IMR-90 (cell line): Measurements from ENCODE around the gene MAPK8IP3. TPM values are rescaled to one million over a fixed set of nuclear protein-coding genes. Genes with fewer than 3 reads are reported as not detected.

Experiments used
- ATAC-seq: fragments of 200-7000 bp; cut with Tn5 transposase; 2 replicates; pipeline ENCODE4 v1.9.1; 2020; ENCODE audit warnings: low read depth, mild to moderate bottlenecking, moderate library complexity
- BruUV-seq: library from RNA; stranded (reverse); fragments of 400-500 nt; replicated peaks from 2 replicates; lab custom pipeline; 2021; lab: Mats Ljungman, UMichigan
- CTCF ChIA-PET: fragments of 300-600 bp; formaldehyde crosslinking; extraction: SDS; loops from one replicate; lab custom pipeline; 2021; ENCODE audit warnings: antibody characterized with exemption; lab: Yijun Ruan, JAX
- POLR2A ChIA-PET: fragments of 300-600 bp; sonication (Branson Sonifier 250); formaldehyde crosslinking; loops from one replicate; lab custom pipeline; 2022; ENCODE audit warnings: antibody characterized with exemption; ENCODE audit not compliant: unreplicated experiment; lab: Charles Lee
- DNase-seq: peaks from one replicate; pipeline ENCODE4 v3.0.0; 2013
- H2AFZ ChIP-seq: replicated peaks from 2 replicates; pipeline ENCODE3; 2013; ENCODE audit warnings: low read length, mild to moderate bottlenecking; ENCODE audit not compliant: poor library complexity
- H2AK5ac ChIP-seq: 2 replicates; pipeline ENCODE4 v1.6.1; 2013; ENCODE audit warnings: low read depth, low read length, inconsistent platforms
- H2AK9ac ChIP-seq: replicated peaks from 2 replicates; pipeline ENCODE3; 2013; ENCODE audit warnings: mild to moderate bottlenecking, low read depth, low read length, moderate library complexity; ENCODE audit not compliant: poor library complexity
- H2BK120ac ChIP-seq: 2 replicates; pipeline ENCODE4 v1.6.1; 2013; ENCODE audit warnings: low read depth, low read length, inconsistent platforms
- H2BK15ac ChIP-seq: 3 replicates; pipeline ENCODE4 v1.6.1; 2013; ENCODE audit warnings: low read depth, low read length, inconsistent platforms
- H2BK20ac ChIP-seq: 2 replicates; pipeline ENCODE4 v1.6.1; 2013; ENCODE audit warnings: low read depth, mild to moderate bottlenecking, inconsistent platforms, low read length, moderate library complexity
- H2BK5ac ChIP-seq: 2 replicates; pipeline ENCODE4 v1.6.1; 2013; ENCODE audit warnings: mild to moderate bottlenecking, low read depth, low read length, inconsistent platforms; ENCODE audit not compliant: poor library complexity, severe bottlenecking
- H3K14ac ChIP-seq: replicated peaks from 2 replicates; pipeline ENCODE4 v1.6.1; 2013; ENCODE audit warnings: low read depth, low read length, inconsistent platforms
- H3K18ac ChIP-seq: 2 replicates; pipeline ENCODE4 v1.6.1; 2013; ENCODE audit warnings: low read depth, low read length, control low read depth
- H3K23ac ChIP-seq: 2 replicates; pipeline ENCODE4 v1.6.1; 2013; ENCODE audit warnings: low read depth, low read length, inconsistent platforms
- H3K27ac ChIP-seq: 2 replicates; pipeline ENCODE4 v1.5.1; 2013; ENCODE audit warnings: mild to moderate bottlenecking, control low read depth, low read length; ENCODE audit not compliant: insufficient read depth
- H3K27me3 ChIP-seq: 2 replicates; pipeline ENCODE4 v1.6.1; 2013; ENCODE audit warnings: low read length; ENCODE audit not compliant: control insufficient read depth, insufficient read depth
- H3K36me3 ChIP-seq: 2 replicates; pipeline ENCODE4 v1.6.1; 2013; ENCODE audit warnings: low read length, mixed read lengths; ENCODE audit not compliant: control insufficient read depth, insufficient read depth
- H3K4ac ChIP-seq: 2 replicates; pipeline ENCODE4 v1.6.1; 2013; ENCODE audit warnings: low read depth, low read length, inconsistent platforms
- H3K4me1 ChIP-seq: 2 replicates; pipeline ENCODE4 v1.6.1; 2013; ENCODE audit warnings: low read length, mixed read lengths; ENCODE audit not compliant: control insufficient read depth, insufficient read depth
- H3K4me2 ChIP-seq: 2 replicates; pipeline ENCODE4 v1.6.1; 2013; ENCODE audit warnings: low read depth, mild to moderate bottlenecking, control low read depth, low read length, moderate library complexity
- H3K4me3 ChIP-seq: 2 replicates; pipeline ENCODE4 v1.5.1; 2013; ENCODE audit warnings: low read depth, mild to moderate bottlenecking, control low read depth, low read length, moderate library complexity; ENCODE audit not compliant: insufficient read depth
- H3K56ac ChIP-seq: 2 replicates; pipeline ENCODE4 v1.6.1; 2013; ENCODE audit warnings: low read length, inconsistent platforms; ENCODE audit not compliant: insufficient read depth; ENCODE audit errors: extremely low read depth
- H3K79me1 ChIP-seq, 2 experiments: 2 replicates each; pipeline ENCODE4 v1.6.1; 2013; ENCODE audit warnings: low read length in 2 of 2, inconsistent platforms in 1 of 2, low read depth in 1 of 2
- H3K9ac ChIP-seq: 2 replicates; pipeline ENCODE4 v1.6.1; 2013; ENCODE audit warnings: low read depth, low read length, control low read depth
- H3K9me1 ChIP-seq: 2 replicates; pipeline ENCODE4 v1.6.1; 2013; ENCODE audit warnings: low read length, inconsistent platforms; ENCODE audit not compliant: insufficient read depth
- H3K9me3 ChIP-seq: 2 replicates; pipeline ENCODE4 v1.6.1; 2013; ENCODE audit warnings: low read length; ENCODE audit not compliant: control insufficient read depth, insufficient read depth
- H4K20me1 ChIP-seq: 2 replicates; pipeline ENCODE4 v1.6.1; 2013; ENCODE audit warnings: low read length, inconsistent platforms; ENCODE audit not compliant: insufficient read depth
- H4K5ac ChIP-seq: 2 replicates; pipeline ENCODE4 v1.6.1; 2013; ENCODE audit warnings: mild to moderate bottlenecking, low read depth, low read length, control low read depth
- H4K8ac ChIP-seq, 2 experiments: 2 replicates each; pipeline ENCODE4 v1.6.1; 2013; ENCODE audit warnings: low read depth in 2 of 2, low read length in 2 of 2, control low read depth in 1 of 2, inconsistent platforms in 1 of 2
- H4K91ac ChIP-seq: 2 replicates; pipeline ENCODE4 v1.6.1; 2013; ENCODE audit warnings: low read depth, low read length, inconsistent platforms; ENCODE audit not compliant: insufficient read depth
- BHLHE40 ChIP-seq: fragments of 150-350 bp; IDR thresholded peaks from 2 replicates; pipeline ENCODE4 v1.6.1; 2016; ENCODE audit warnings: mild to moderate bottlenecking, low read depth, low read length
- CHD1 ChIP-seq: IDR thresholded peaks from 2 replicates; pipeline ENCODE4 v1.6.1; 2012; ENCODE audit warnings: low read depth, low read length, improper control_type of control experiment
- FOS ChIP-seq: fragments of 150-350 bp; IDR thresholded peaks from 2 replicates; pipeline ENCODE4 v1.6.1; 2016; ENCODE audit warnings: low read depth, low read length
- MAFK ChIP-seq: IDR thresholded peaks from 2 replicates; pipeline ENCODE4 v1.6.1; 2012; ENCODE audit warnings: low read depth, low read length, improper control_type of control experiment
- MAZ ChIP-seq: IDR thresholded peaks from 2 replicates; pipeline ENCODE4 v1.6.1; 2012; ENCODE audit warnings: low read depth, mild to moderate bottlenecking, low read length, improper control_type of control experiment, moderate library complexity, borderline replicate concordance
- MXI1 ChIP-seq: IDR thresholded peaks from 2 replicates; pipeline ENCODE4 v1.6.1; 2012; ENCODE audit warnings: low read depth, mild to moderate bottlenecking, low read length, moderate library complexity, borderline replicate concordance
- NFE2L2 ChIP-seq: fragments of 150-350 bp; IDR thresholded peaks from 2 replicates; pipeline ENCODE4 v1.6.1; 2016; ENCODE audit warnings: low read depth, mild to moderate bottlenecking, low read length
- POLR2A ChIP-seq: IDR thresholded peaks from 2 replicates; pipeline ENCODE4 v1.6.1; 2012; ENCODE audit warnings: mild to moderate bottlenecking, low read depth, low read length
- RAD21 ChIP-seq: IDR thresholded peaks from 2 replicates; pipeline ENCODE4 v1.6.1; 2012; ENCODE audit warnings: low read length, improper control_type of control experiment
- RFX5 ChIP-seq: IDR thresholded peaks from 2 replicates; pipeline ENCODE4 v1.8.0; 2012; ENCODE audit warnings: low read depth, mild to moderate bottlenecking, low read length, moderate library complexity
- SMC3 ChIP-seq: fragments of 150-350 bp; IDR thresholded peaks from 2 replicates; pipeline ENCODE4 v1.6.1; 2016; ENCODE audit warnings: low read depth, mild to moderate bottlenecking, antibody characterized with exemption, low read length, moderate library complexity
- USF2 ChIP-seq: fragments of 150-350 bp; IDR thresholded peaks from 2 replicates; pipeline ENCODE4 v1.6.1; 2017; ENCODE audit warnings: mild to moderate bottlenecking, antibody characterized with exemption, low read length, low read depth
- WGBS, 2 experiments: methylation state at CpG; one replicate each; pipeline versions ENCODE4 v1.1.5 to v1.1.7; 2013; ENCODE audit warnings: missing lambda C conversion rate in 2 of 2; ENCODE audit not compliant: insufficient read length in 1 of 2; ENCODE audit errors: extremely low coverage in 2 of 2; 5-methylcytosine and 5-hydroxymethylcytosine counted together
- dilution Hi-C: fragments of 300-500 bp; cut with HindIII; formaldehyde crosslinking; loops from one replicate; pipeline ENCODE4 v1.14.3; 2018; ENCODE audit warnings: low sequenced_read_pairs; ENCODE audit not compliant: unreplicated experiment
- in situ Hi-C: fragments of 300-500 bp; cut with MboI; formaldehyde crosslinking; loops from 3 replicates; pipeline ENCODE4 v1.14.3; 2019; ENCODE audit warnings: low sequenced_read_pairs, inconsistent platforms, mixed read lengths
- intact Hi-C: fragments of 100-400 bp; cut with micrococcal nuclease; formaldehyde crosslinking; loops from 2 replicates; pipeline ENCODE4 v1.10.0; 2022
- polyA plus RNA-seq, 3 experiments: library from polyadenylated mRNA; depleted of rRNA; stranded (reverse); fragments of >200 nt; gene quantifications; 2 replicates each; pipeline ENCODE4 v1.2.3, GENCODE V29; 2012; ENCODE audit warnings: low replicate concordance in 1 of 3
- total RNA-seq: library from RNA; depleted of rRNA; stranded (reverse); fragments of >200 nt; gene quantifications from 2 replicates; pipeline ENCODE4 v1.2.3, GENCODE V29; 2012
- TF ChIP-seq, protein P1 (sequence below): conservative IDR thresholded peaks from 2 replicates; pipeline ENCODE4 v1.5.1; 2012; ENCODE audit warnings: mild to moderate bottlenecking, low read depth, low read length, improper control_type of control experiment

Gene MAPK8IP3
- total and polyA plus RNA-seq, 2 of the 4 experiments (the other 2 are of a cell fraction), result 17.0 to 69.1 TPM

DNA sequence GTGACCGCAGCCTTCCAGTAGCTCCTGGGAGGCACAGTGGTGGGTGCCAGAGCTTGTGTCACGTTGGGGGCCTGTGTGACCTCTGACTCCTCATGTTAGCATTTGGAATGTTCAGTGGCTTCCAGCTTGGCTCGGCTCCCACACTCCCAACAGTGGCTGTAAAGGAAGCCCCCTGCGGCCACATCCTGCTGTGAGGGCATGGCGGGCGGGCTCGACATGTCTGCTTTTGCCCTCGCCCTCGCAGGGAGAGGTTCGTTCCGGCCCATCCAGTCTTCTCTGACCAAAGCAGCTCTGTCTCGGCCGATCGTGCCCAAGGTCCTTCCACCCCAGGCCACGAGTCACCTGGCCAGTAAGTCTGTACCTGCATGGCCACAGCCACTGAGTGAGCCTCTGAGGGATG, 40.2 kb upstream of the MAPK8IP3 start:
- no peak overlapping the region for H3K18ac ChIP-seq
- peak overlapping the region; percentile 29 for H2AK9ac ChIP-seq
- no peak overlapping the region for H3K4me2 ChIP-seq
- peaks cover 78% of the 10 kb centered on the region for H3K36me3 ChIP-seq
- H3K4me1 ChIP-seq, result no peaks in the 10 kb centered on the region
- no peaks in the 10 kb centered on the region; the same call in 1 of the 2 replicates for H3K9me1 ChIP-seq
- ChIA-PET CTCF (no interaction called here), POLR2A (no interaction called here)
- H3K23ac ChIP-seq, result no peak overlapping the region
- H3K56ac ChIP-seq, result no peak overlapping the region
- dilution Hi-C loops, result no loop called here
- no peaks in the 10 kb centered on the region; the same call in 1 of the 2 replicates for H4K20me1 ChIP-seq
- peaks cover 3 to 4% of the 10 kb centered on the region in 2 experiments; a peak in 2 of 4 replicates for H3K79me1 ChIP-seq
- 89% methylated on average over 7 of the region's 15 CpGs; no CpG with 5 or more reads in 1 of the 2 experiments for WGBS, 2 experiments
- H3K14ac ChIP-seq, result no peak overlapping the region
- H2BK20ac ChIP-seq, result no peak overlapping the region
- in situ Hi-C loops, result no loop called here
- intact Hi-C loops, result no loop called here
- H3K4ac ChIP-seq, result no peak overlapping the region
- TF ChIP-seq NFE2L2 (no peak), MAZ (no peak), RFX5 (no peak), POLR2A (no peak), SMC3 (no peak), BHLHE40 (no peak), CHD1 (no peak), RAD21 (no peak), USF2 (no peak), MXI1 (no peak), MAFK (no peak), FOS (no peak)
- TF ChIP-seq, protein P1, sequence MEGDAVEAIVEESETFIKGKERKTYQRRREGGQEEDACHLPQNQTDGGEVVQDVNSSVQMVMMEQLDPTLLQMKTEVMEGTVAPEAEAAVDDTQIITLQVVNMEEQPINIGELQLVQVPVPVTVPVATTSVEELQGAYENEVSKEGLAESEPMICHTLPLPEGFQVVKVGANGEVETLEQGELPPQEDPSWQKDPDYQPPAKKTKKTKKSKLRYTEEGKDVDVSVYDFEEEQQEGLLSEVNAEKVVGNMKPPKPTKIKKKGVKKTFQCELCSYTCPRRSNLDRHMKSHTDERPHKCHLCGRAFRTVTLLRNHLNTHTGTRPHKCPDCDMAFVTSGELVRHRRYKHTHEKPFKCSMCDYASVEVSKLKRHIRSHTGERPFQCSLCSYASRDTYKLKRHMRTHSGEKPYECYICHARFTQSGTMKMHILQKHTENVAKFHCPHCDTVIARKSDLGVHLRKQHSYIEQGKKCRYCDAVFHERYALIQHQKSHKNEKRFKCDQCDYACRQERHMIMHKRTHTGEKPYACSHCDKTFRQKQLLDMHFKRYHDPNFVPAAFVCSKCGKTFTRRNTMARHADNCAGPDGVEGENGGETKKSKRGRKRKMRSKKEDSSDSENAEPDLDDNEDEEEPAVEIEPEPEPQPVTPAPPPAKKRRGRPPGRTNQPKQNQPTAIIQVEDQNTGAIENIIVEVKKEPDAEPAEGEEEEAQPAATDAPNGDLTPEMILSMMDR, result no peak
- H3K9me3 ChIP-seq, result no peaks in the 10 kb centered on the region
- no peak overlapping the region for H2BK120ac ChIP-seq
- no peak overlapping the region for H4K5ac ChIP-seq
- H3K4me3 ChIP-seq, result no peak overlapping the region
- DNase-seq (no peak), ATAC-seq (no peak)
- no peak overlapping the region for H2AFZ ChIP-seq
- H2BK15ac ChIP-seq, result no peak overlapping the region
- H4K8ac ChIP-seq, result no peak overlapping the region
- H4K91ac ChIP-seq, result no peak overlapping the region
- no peak overlapping the region for H2BK5ac ChIP-seq
- H3K9ac ChIP-seq, result no peak overlapping the region
- BruUV-seq, result no TSS peak
- H3K27me3 ChIP-seq, result no peaks in the 10 kb centered on the region
- H3K27ac ChIP-seq, result no peak overlapping the region
- no peak overlapping the region for H2AK5ac ChIP-seq
